ENCODE results near the gene MSRB1.

MSRB1 gene

GRCh38 chr16:1973461-1974156, 30.6 kb upstream of the MSRB1 start:
- no peak overlapping the region for H3K4me3 ChIP-seq (ENCODE audit: control insufficient read depth, low read depth, low read length)

GRCh38 chr16:1972490-1972877, 29.5 kb upstream of the MSRB1 start:
- no peak for DNase-seq (ENCODE audit: low read depth)
- no peak for TF ChIP-seq CTCF (IDR thresholded peaks at IDR 0.05; ENCODE audit: control insufficient read depth, insufficient read depth, low read depth, low read length, missing control alignments)
- H3K4me3 ChIP-seq (ENCODE audit: control insufficient read depth, low read depth, low read length), result peak overlapping the region; percentile 92

More at GRCh38 chr16:1973461-1974156, 30.6 kb upstream of the MSRB1 start:
- DNase-seq (ENCODE audit: low read depth), result no peak
- no peak for TF ChIP-seq CTCF (IDR thresholded peaks at IDR 0.05; ENCODE audit: control insufficient read depth, insufficient read depth, low read depth, low read length, missing control alignments)

GRCh38 chr16:1971796-1972489, 28.9 kb upstream of the MSRB1 start, which contains the start of gene TBL3:
Gene TBL3, plus strand, starts transcription at chr16:1972053. Its CDS starts 112 bp downstream, at chr16:1972165.
- no peak for TF ChIP-seq CTCF (IDR thresholded peaks at IDR 0.05; ENCODE audit: control insufficient read depth, insufficient read depth, low read depth, low read length, missing control alignments)
- H3K4me3 ChIP-seq (ENCODE audit: control insufficient read depth, low read depth, low read length), result peak within 1 kb of the TSS; percentile 92
- peak; percentile 62 for DNase-seq (ENCODE audit: low read depth)

- TF ChIP-seq CTCF (IDR thresholded peaks at IDR 0.05; ENCODE audit: control insufficient read depth, insufficient read depth, low read depth, low read length, missing control alignments), result no peak
Measured at GRCh38 chr16:1968146-1968953, 25.4 kb upstream of the MSRB1 start.

GRCh38 chr16:1966460-1966859, 23.5 kb upstream of the MSRB1 start, which contains the start of gene RNF151:
Gene RNF151, plus strand, starts transcription at chr16:1966856. Its CDS starts 26 bp downstream, at chr16:1966882.
- peak within 1 kb of the TSS; percentile 96 for H3K4me3 ChIP-seq (ENCODE audit: control insufficient read depth, low read depth, low read length)
- DNase-seq (ENCODE audit: low read depth), result no peak
- no peak for TF ChIP-seq CTCF (IDR thresholded peaks at IDR 0.05; ENCODE audit: control insufficient read depth, insufficient read depth, low read depth, low read length, missing control alignments)

More at GRCh38 chr16:1968146-1968953, 25.4 kb upstream of the MSRB1 start:
- no peak overlapping the region for H3K4me3 ChIP-seq (ENCODE audit: control insufficient read depth, low read depth, low read length)
- DNase-seq (ENCODE audit: low read depth), result no peak

GRCh38 chr16:1965396-1966001, 22.5 kb upstream of the MSRB1 start:
- peak overlapping the region; percentile 96 for H3K4me3 ChIP-seq (ENCODE audit: control insufficient read depth, low read depth, low read length)
- TF ChIP-seq CTCF (IDR thresholded peaks at IDR 0.05; ENCODE audit: control insufficient read depth, insufficient read depth, low read depth, low read length, missing control alignments), result no peak
- DNase-seq (ENCODE audit: low read depth), result no peak

Measured in AG09309 (cell line).